ENCODE data around the gene MARK3. TPM values are rescaled to one million over a fixed set of nuclear protein-coding genes. Genes with fewer than 3 reads are reported as not detected.
"Not testable (repeated sequence)": the region's sequence is repeated elsewhere in the genome, so short reads cannot be mapped to it uniquely, and the experiment has no call there.

MARK3 gene
- total and polyA plus RNA-seq, 2 of the 13 experiments (the other 11 are each of a cell fraction or from before 2014, with no cell fraction given) = 47.7 to 56.6 TPM

GRCh38 chr14:103512180-103512579 is 127.0 kb downstream of the MARK3 start:
- POLR2A ChIA-PET = interaction anchor here (0.6 kb wide), 1 partner anchor 15 kb away, joined by 3 read pairs; no protein-coding TSS in a partner anchor
- H3K9me3 ChIP-seq (ENCODE audit: low read length); in situ Hi-C loops (cut with HindIII; ENCODE audit: extremely low pct_ligation_motif_present, low pct_unique_long_range_greater_than_20kb); H3K36me3 ChIP-seq (replicated peaks in 1 of 2; ENCODE audit: control insufficient read depth in 1 of 2, insufficient read depth in 2 of 2, low read length in 2 of 2); DNase-seq (ENCODE audit: low spot score); H3K27ac ChIP-seq (ENCODE audit: extremely low read length, insufficient read depth, low read length); H3K4me3 ChIP-seq (replicated peaks in 1 of 3; ENCODE audit: insufficient read depth in 1 of 3, low read depth in 2 of 3, low read length in 3 of 3); H3K27me3 ChIP-seq (ENCODE audit: control insufficient read depth in 1 of 2, insufficient read depth in 2 of 2, low read length in 2 of 2); H2AFZ ChIP-seq (ENCODE audit: low read length); CTCF ChIA-PET (ENCODE audit: low intra/inter-chr PET ratio, low total read pairs); intact Hi-C loops (cut with micrococcal nuclease; ENCODE audit: unreplicated experiment); ATAC-seq; FAIRE-seq; H3K79me2 ChIP-seq (ENCODE audit: insufficient read depth, low read length); H4K20me1 ChIP-seq (ENCODE audit: insufficient read depth, low read length); H3K4me2 ChIP-seq (ENCODE audit: low read depth, low read length); H3K9ac ChIP-seq (ENCODE audit: insufficient read depth, low read depth, low read length); BruUV-seq (replicated peaks): not testable (repeated sequence)
- WGBS (ENCODE audit: low lambda C conversion rate) = 97% methylated on average over 8 of the region's 8 CpGs
- H3K4me1 ChIP-seq (ENCODE audit: insufficient read depth, low read length) = peaks cover 35% of the 10 kb centered on the region

- 70% methylated on average over 18 of the region's 25 CpGs for WGBS (ENCODE audit: low lambda C conversion rate)
- FAIRE-seq (no peak), DNase-seq (ENCODE audit: low spot score) (no peak), ATAC-seq (peak; percentile 9)
- ChIA-PET CTCF (ENCODE audit: low intra/inter-chr PET ratio, low total read pairs) (no interaction called here), POLR2A (no interaction called here)
- Histone ChIP-seq H3K4me3 (replicated peaks in 1 of 3; ENCODE audit: insufficient read depth in 1 of 3, low read depth in 2 of 3, low read length in 3 of 3) (no peak overlapping the region), H3K79me2 (ENCODE audit: insufficient read depth, low read length) (no peaks in the 10 kb centered on the region), H4K20me1 (ENCODE audit: insufficient read depth, low read length) (no peaks in the 10 kb centered on the region), H3K4me2 (ENCODE audit: low read depth, low read length) (no peak overlapping the region; the same call in 1 of the 2 replicates), H3K36me3 (replicated peaks in 1 of 2; ENCODE audit: control insufficient read depth in 1 of 2, insufficient read depth in 2 of 2, low read length in 2 of 2) (0 out of 5 replicates have a peak, but pooled peaks cover 0 to 6% of the 10 kb centered on the region in 2 experiments), H3K9me3 (ENCODE audit: low read length) (no peaks in the 10 kb centered on the region), H3K27me3 (ENCODE audit: control insufficient read depth in 1 of 2, insufficient read depth in 2 of 2, low read length in 2 of 2) (no peaks in the 10 kb centered on the region), H3K4me1 (ENCODE audit: insufficient read depth, low read length) (peaks cover 43% of the 10 kb centered on the region), H3K27ac (ENCODE audit: extremely low read length, insufficient read depth, low read length) (no peak overlapping the region), H2AFZ (ENCODE audit: low read length) (no peak overlapping the region), H3K9ac (ENCODE audit: insufficient read depth, low read depth, low read length) (no peak overlapping the region)
- in situ Hi-C loops (cut with HindIII; ENCODE audit: extremely low pct_ligation_motif_present, low pct_unique_long_range_greater_than_20kb) = no loop called here
- BruUV-seq (replicated peaks) = no TSS peak
- intact Hi-C loops (cut with micrococcal nuclease; ENCODE audit: unreplicated experiment) = no loop called here
- TF ChIP-seq ZNF839 (CRISPR knock-in tag; IDR thresholded peaks at IDR 0.05; ENCODE audit: borderline replicate concordance) = no peak
- TF ChIP-seq, protein P1, sequence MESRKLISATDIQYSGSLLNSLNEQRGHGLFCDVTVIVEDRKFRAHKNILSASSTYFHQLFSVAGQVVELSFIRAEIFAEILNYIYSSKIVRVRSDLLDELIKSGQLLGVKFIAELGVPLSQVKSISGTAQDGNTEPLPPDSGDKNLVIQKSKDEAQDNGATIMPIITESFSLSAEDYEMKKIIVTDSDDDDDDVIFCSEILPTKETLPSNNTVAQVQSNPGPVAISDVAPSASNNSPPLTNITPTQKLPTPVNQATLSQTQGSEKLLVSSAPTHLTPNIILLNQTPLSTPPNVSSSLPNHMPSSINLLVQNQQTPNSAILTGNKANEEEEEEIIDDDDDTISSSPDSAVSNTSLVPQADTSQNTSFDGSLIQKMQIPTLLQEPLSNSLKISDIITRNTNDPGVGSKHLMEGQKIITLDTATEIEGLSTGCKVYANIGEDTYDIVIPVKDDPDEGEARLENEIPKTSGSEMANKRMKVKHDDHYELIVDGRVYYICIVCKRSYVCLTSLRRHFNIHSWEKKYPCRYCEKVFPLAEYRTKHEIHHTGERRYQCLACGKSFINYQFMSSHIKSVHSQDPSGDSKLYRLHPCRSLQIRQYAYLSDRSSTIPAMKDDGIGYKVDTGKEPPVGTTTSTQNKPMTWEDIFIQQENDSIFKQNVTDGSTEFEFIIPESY (CRISPR knock-in tag; IDR thresholded peaks at IDR 0.05) = peak; percentile 91
- no peak for TF ChIP-seq ATRX (CRISPR knock-in tag; IDR thresholded peaks at IDR 0.05; ENCODE audit: borderline replicate concordance)
- TF ChIP-seq ZHX1 (CRISPR knock-in tag; IDR thresholded peaks at IDR 0.05; ENCODE audit: low read depth) = no peak
- TF ChIP-seq MYC (CRISPR knock-in tag; IDR thresholded peaks at IDR 0.05; ENCODE audit: borderline replicate concordance) = 0 out of 2 replicates have a peak, but pooled peaks have one; percentile 21
- peak; percentile 63; the same call in 1 of the 2 replicates for TF ChIP-seq ZSCAN25 (CRISPR knock-in tag; IDR thresholded peaks at IDR 0.05)
- TF ChIP-seq TFE3 (CRISPR knock-in tag; IDR thresholded peaks at IDR 0.05) = no peak
- no peak for TF ChIP-seq HOXA5 (CRISPR knock-in tag; IDR thresholded peaks at IDR 0.05)
- peak; percentile 67 for TF ChIP-seq AGO2 (optimal IDR thresholded peaks at IDR 0.05; ENCODE audit: low read depth, low read length)
These were observed 127.7 kb downstream of the MARK3 start for GRCh38 chr14:103512701-103513611.
